ENCODE results near the gene MRPL50.

Gene MRPL50

GRCh38 chr9:101366038-101366756 is 32.2 kb downstream of the MRPL50 start:
- TF ChIP-seq CTCF (IDR thresholded peaks at IDR 0.05; ENCODE audit: low read depth, low read length) = no peak
- H3K4me3 ChIP-seq (ENCODE audit: low read depth, low read length) = no peak overlapping the region

GRCh38 chr9:101365181-101365580 is 33.2 kb downstream of the MRPL50 start:
- H3K4me3 ChIP-seq (ENCODE audit: low read depth, low read length) = no peak overlapping the region
- TF ChIP-seq CTCF (IDR thresholded peaks at IDR 0.05; ENCODE audit: low read depth, low read length) = no peak

- H3K4me3 ChIP-seq (ENCODE audit: low read depth, low read length) = no peak overlapping the region
- no peak for TF ChIP-seq CTCF (IDR thresholded peaks at IDR 0.05; ENCODE audit: low read depth, low read length)
Observed at GRCh38 chr9:101362450-101362849, 36.0 kb downstream of the MRPL50 start.

GRCh38 chr9:101360647-101361046 is 37.8 kb downstream of the MRPL50 start:
- TF ChIP-seq CTCF (IDR thresholded peaks at IDR 0.05; ENCODE audit: low read depth, low read length) = no peak
- no peak overlapping the region for H3K4me3 ChIP-seq (ENCODE audit: low read depth, low read length)

- no peak overlapping the region for H3K4me3 ChIP-seq (ENCODE audit: low read depth, low read length)
- no peak for TF ChIP-seq CTCF (IDR thresholded peaks at IDR 0.05; ENCODE audit: low read depth, low read length)
Observed at GRCh38 chr9:101359679-101360078, 38.7 kb downstream of the MRPL50 start.

- no peak for TF ChIP-seq CTCF (IDR thresholded peaks at IDR 0.05; ENCODE audit: low read depth, low read length)
- no peak overlapping the region for H3K4me3 ChIP-seq (ENCODE audit: low read depth, low read length)
Observed at GRCh38 chr9:101356619-101357018, 41.8 kb downstream of the MRPL50 start.

- H3K4me3 ChIP-seq (ENCODE audit: low read depth, low read length) = no peak overlapping the region
- no peak for TF ChIP-seq CTCF (IDR thresholded peaks at IDR 0.05; ENCODE audit: low read depth, low read length)
Observed at GRCh38 chr9:101354765-101355708, 43.4 kb downstream of the MRPL50 start.

Measured in WI38 (cell line).